SU-DHL-6 (cell line): Measurements from ENCODE around the gene PNMT.

Experiments
- EZH2phosphoT487 ChIP-seq: fragments of 200-600 bp; sonication (generic), shearing (Covaris generic); conservative IDR thresholded peaks from 2 replicates; pipeline ENCODE4 v1.6.1; 2018; ENCODE audit warnings: mild to moderate bottlenecking, antibody characterized with exemption, low read length, moderate library complexity, mixed read lengths
- TF ChIP-seq, protein P1 (sequence below): fragments of 200-600 bp; sonication (generic); IDR thresholded peaks from one replicate; pipeline ENCODE4 v1.5.1; 2017; ENCODE audit warnings: antibody characterized with exemption, mild to moderate bottlenecking, low read length, moderate library complexity; ENCODE audit not compliant: insufficient read depth, poor library complexity, severe bottlenecking

DNA sequence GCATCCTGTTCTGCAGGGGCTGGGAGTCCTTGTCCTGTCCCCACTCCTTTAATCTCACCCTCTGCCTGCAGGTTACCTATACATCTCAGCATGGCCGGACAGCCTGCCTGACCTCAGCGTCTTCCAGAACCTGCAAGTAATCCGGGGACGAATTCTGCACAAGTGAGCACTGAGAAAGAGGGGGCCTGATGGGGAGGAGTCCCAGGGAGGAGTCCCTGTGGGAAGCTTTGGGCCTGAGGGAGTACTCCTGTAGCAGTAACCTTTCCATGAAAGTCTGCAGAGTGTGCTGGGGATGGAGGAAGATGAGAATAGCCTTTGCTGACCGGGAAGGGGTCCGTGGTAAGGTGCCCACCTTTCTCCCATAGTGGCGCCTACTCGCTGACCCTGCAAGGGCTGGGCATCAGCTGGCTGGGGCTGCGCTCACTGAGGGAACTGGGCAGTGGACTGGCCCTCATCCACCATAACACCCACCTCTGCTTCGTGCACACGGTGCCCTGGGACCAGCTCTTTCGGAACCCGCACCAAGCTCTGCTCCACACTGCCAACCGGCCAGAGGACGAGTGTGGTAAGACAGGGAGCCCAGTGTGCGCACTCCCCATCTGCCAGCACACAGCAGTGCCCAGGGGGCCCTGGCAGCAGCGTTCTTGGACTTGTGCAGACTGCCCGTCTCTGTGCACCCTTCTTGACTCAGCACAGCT, 47.3 kb downstream of the PNMT start:
- TF ChIP-seq, protein P1, sequence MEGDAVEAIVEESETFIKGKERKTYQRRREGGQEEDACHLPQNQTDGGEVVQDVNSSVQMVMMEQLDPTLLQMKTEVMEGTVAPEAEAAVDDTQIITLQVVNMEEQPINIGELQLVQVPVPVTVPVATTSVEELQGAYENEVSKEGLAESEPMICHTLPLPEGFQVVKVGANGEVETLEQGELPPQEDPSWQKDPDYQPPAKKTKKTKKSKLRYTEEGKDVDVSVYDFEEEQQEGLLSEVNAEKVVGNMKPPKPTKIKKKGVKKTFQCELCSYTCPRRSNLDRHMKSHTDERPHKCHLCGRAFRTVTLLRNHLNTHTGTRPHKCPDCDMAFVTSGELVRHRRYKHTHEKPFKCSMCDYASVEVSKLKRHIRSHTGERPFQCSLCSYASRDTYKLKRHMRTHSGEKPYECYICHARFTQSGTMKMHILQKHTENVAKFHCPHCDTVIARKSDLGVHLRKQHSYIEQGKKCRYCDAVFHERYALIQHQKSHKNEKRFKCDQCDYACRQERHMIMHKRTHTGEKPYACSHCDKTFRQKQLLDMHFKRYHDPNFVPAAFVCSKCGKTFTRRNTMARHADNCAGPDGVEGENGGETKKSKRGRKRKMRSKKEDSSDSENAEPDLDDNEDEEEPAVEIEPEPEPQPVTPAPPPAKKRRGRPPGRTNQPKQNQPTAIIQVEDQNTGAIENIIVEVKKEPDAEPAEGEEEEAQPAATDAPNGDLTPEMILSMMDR: no peak
- no peak for TF ChIP-seq EZH2phosphoT487
